ENCODE data around the gene VPS52. TPM values are rescaled to one million over a fixed set of nuclear protein-coding genes. Genes with fewer than 3 reads are reported as not detected.

Gene VPS52
- total and polyA plus RNA-seq, 9 of the 15 experiments (the other 6 are each of a cell fraction or from before 2014, with no cell fraction given): 24.4 to 103 (median 40.2) TPM

GRCh38 chr6:33273924-33274902, 2.5 kb upstream of the VPS52 start (continued):
- no peak for TF ChIP-seq CLOCK (CRISPR knock-in tag; IDR thresholded peaks at IDR 0.05; ENCODE audit: borderline replicate concordance)
- TF ChIP-seq ZBTB12 (CRISPR knock-in tag; IDR thresholded peaks at IDR 0.05): no peak
- no peak for TF ChIP-seq PHF21A (IDR thresholded peaks at IDR 0.05; ENCODE audit: borderline replicate concordance, low read depth)
- no peak; the same call in 1 of the 2 replicates for TF ChIP-seq CEBPG (CRISPR knock-in tag; IDR thresholded peaks at IDR 0.05)
- 0 out of 4 replicates have a peak, but pooled peaks of 1 of the 2 experiments have one; percentile 15 for TF ChIP-seq CEBPG (tag; conservative IDR thresholded peaks at IDR 0.05 in 1 of 2, IDR thresholded peaks at IDR 0.05 in 1 of 2)
- TF ChIP-seq SP2 (IDR thresholded peaks at IDR 0.05; ENCODE audit: extremely low read depth, low read depth, low read length, poor library complexity, severe bottlenecking): no peak
- no peak for TF ChIP-seq BCL6 (CRISPR knock-in tag; IDR thresholded peaks at IDR 0.05)
- TF ChIP-seq KAT8 (IDR thresholded peaks at IDR 0.05; ENCODE audit: low read depth): no peak
- TF ChIP-seq ZNF57 (CRISPR knock-in tag; IDR thresholded peaks at IDR 0.05): no peak
- TF ChIP-seq RBM39 (optimal IDR thresholded peaks at IDR 0.05; ENCODE audit: low read depth, low read length): no peak
- TF ChIP-seq ARID2 (IDR thresholded peaks at IDR 0.05): no peak
- no peak for TF ChIP-seq SETDB1 (IDR thresholded peaks at IDR 0.05; ENCODE audit: low read length)
- no peak for TF ChIP-seq TGIF2 (CRISPR knock-in tag; IDR thresholded peaks at IDR 0.05)
- TF ChIP-seq PRDM10 (IDR thresholded peaks at IDR 0.05; ENCODE audit: partially characterized antibody): no peak
- TF ChIP-seq ZBTB26 (CRISPR knock-in tag; IDR thresholded peaks at IDR 0.05): no peak
